K562 (cell line): ENCODE data around the gene KLK13. TPM values are rescaled to one million over a fixed set of nuclear protein-coding genes. Genes with fewer than 3 reads are reported as not detected.

Experiments
- BHLHE40 ChIP-seq: IDR thresholded peaks from 2 replicates; pipeline ENCODE4 v1.6.1; 2011; ENCODE audit warnings: low read length, improper control_type of control experiment
- CEBPG ChIP-seq, 3 experiments: fragments of 200-800 bp in 1 of 3; sonication (Bioruptor generic) in 1 of 3; sonication (generic) in 1 of 3; formaldehyde crosslinking in 1 of 3; IDR thresholded peaks in 2 of 3; conservative IDR thresholded peaks in 1 of 3; 2 replicates each; pipeline versions ENCODE4 v1.6.1 to v1.8.0; 2016 to 2022; ENCODE audit warnings: missing compliant biosample characterization in 2 of 3, missing genetic modification characterization in 2 of 3, mild to moderate bottlenecking in 1 of 3, missing genetic modification reagents in 1 of 3
- CREB3 ChIP-seq: fragments of 450-650 bp; conservative IDR thresholded peaks from 2 replicates; pipeline ENCODE4 v1.6.1; 2016; ENCODE audit warnings: missing genetic modification characterization, low read depth, mild to moderate bottlenecking, missing compliant biosample characterization, moderate library complexity
- CSDE1 ChIP-seq, 2 experiments: fragments of 450-650 bp; IDR thresholded peaks; 2 replicates each; pipeline ENCODE4 v1.6.1; 2016; ENCODE audit warnings: mild to moderate bottlenecking in 1 of 2
- E2F4 ChIP-seq: sonication (generic); formaldehyde crosslinking; IDR thresholded peaks from 2 replicates; pipeline ENCODE4 v1.8.0; 2022; ENCODE audit warnings: mild to moderate bottlenecking, low read depth, missing genetic modification reagents
- ETV6 ChIP-seq, 3 experiments: fragments of 150-350 bp in 1 of 3; sonication (generic) in 1 of 3; formaldehyde crosslinking in 1 of 3; IDR thresholded peaks; 2 replicates each; pipeline versions ENCODE4 v1.6.1 to v1.8.0; 2014 to 2022; ENCODE audit warnings: borderline replicate concordance in 2 of 3, low read depth in 2 of 3, antibody characterized with exemption in 1 of 3, low read length in 1 of 3, mild to moderate bottlenecking in 1 of 3, missing genetic modification reagents in 1 of 3
- ILK ChIP-seq: fragments of 450-650 bp; IDR thresholded peaks from 2 replicates; pipeline ENCODE4 v1.6.1; 2016; ENCODE audit warnings: missing genetic modification characterization, low read depth, mild to moderate bottlenecking, missing compliant biosample characterization, moderate library complexity, borderline replicate concordance
- JUND ChIP-seq, 2 experiments: IDR thresholded peaks; 2 replicates in 1 of 2; 3 replicates in 1 of 2; pipeline ENCODE4 v1.6.1; 2011; ENCODE audit warnings: borderline replicate concordance in 2 of 2, low read depth in 2 of 2, low read length in 2 of 2, improper control_type of control experiment in 1 of 2, missing biosample characterization in 1 of 2, missing genetic modification characterization in 1 of 2, missing genetic modification reagents in 1 of 2
- LEF1 ChIP-seq: fragments of 450-650 bp; IDR thresholded peaks from 2 replicates; pipeline ENCODE4 v1.6.1; 2016; ENCODE audit warnings: mild to moderate bottlenecking
- MAFF ChIP-seq: IDR thresholded peaks from 2 replicates; pipeline ENCODE4 v1.6.1; 2012; ENCODE audit warnings: low read length, improper control_type of control experiment
- NBN ChIP-seq: fragments of 450-650 bp; IDR thresholded peaks from 2 replicates; pipeline ENCODE4 v1.6.1; 2016; ENCODE audit warnings: low read depth, mild to moderate bottlenecking
- NR3C1 ChIP-seq: sonication (generic); formaldehyde crosslinking; IDR thresholded peaks from 2 replicates; pipeline ENCODE4 v1.8.1; 2022; ENCODE audit warnings: missing genetic modification reagents
- OTX1 ChIP-seq: fragments of 450-650 bp; formaldehyde crosslinking; IDR thresholded peaks from 2 replicates; pipeline ENCODE4 v1.4.0; 2022; ENCODE audit warnings: mild to moderate bottlenecking
- POLR2A ChIP-seq: fragments of 450-650 bp; conservative IDR thresholded peaks from 2 replicates; pipeline ENCODE4 v1.6.1; 2016
- PTRF ChIP-seq: fragments of 450-650 bp; IDR thresholded peaks from 2 replicates; pipeline ENCODE4 v1.6.1; 2016; ENCODE audit warnings: mild to moderate bottlenecking, missing genetic modification characterization, missing compliant biosample characterization
- TAF1 ChIP-seq: IDR thresholded peaks from 2 replicates; pipeline ENCODE4 v1.6.1; 2011; ENCODE audit warnings: mild to moderate bottlenecking, low read length, moderate library complexity; ENCODE audit not compliant: insufficient read depth, control insufficient read depth, severe bottlenecking; ENCODE audit errors: extremely low read depth
- TARDBP ChIP-seq: fragments of 450-650 bp; IDR thresholded peaks from 2 replicates; pipeline ENCODE4 v1.6.1; 2016
- USF1 ChIP-seq: sonication (generic); formaldehyde crosslinking; IDR thresholded peaks from 2 replicates; pipeline ENCODE4 v1.9.0; 2022; ENCODE audit warnings: mild to moderate bottlenecking, missing genetic modification reagents
- ZNF174 ChIP-seq: fragments of 250-450 bp; sonication (Bioruptor Pico); IDR thresholded peaks from 2 replicates; pipeline ENCODE4 v1.4.0; 2020; ENCODE audit warnings: mild to moderate bottlenecking
- ZNF324 ChIP-seq: fragments of 250-450 bp; sonication (Bioruptor Pico); IDR thresholded peaks from 2 replicates; pipeline ENCODE4 v1.4.0; 2020; ENCODE audit warnings: mild to moderate bottlenecking
- ZNF511 ChIP-seq: sonication (generic); formaldehyde crosslinking; IDR thresholded peaks from 2 replicates; pipeline ENCODE4 v1.8.0; 2022; ENCODE audit warnings: mild to moderate bottlenecking, missing genetic modification reagents
- ZNF561 ChIP-seq: fragments of 450-650 bp; formaldehyde crosslinking; conservative IDR thresholded peaks from 2 replicates; pipeline ENCODE4 v1.4.0; 2020; ENCODE audit warnings: mild to moderate bottlenecking, moderate library complexity
- ZNF695 ChIP-seq: fragments of 450-650 bp; formaldehyde crosslinking; IDR thresholded peaks from 2 replicates; pipeline ENCODE4 v1.4.0; 2020; ENCODE audit warnings: mild to moderate bottlenecking, moderate library complexity
- ZNF696 ChIP-seq: fragments of 250-450 bp; sonication (Bioruptor Pico); conservative IDR thresholded peaks from 2 replicates; pipeline ENCODE4 v1.4.0; 2020; ENCODE audit warnings: mild to moderate bottlenecking, moderate library complexity
- ZNF76 ChIP-seq: fragments of 250-450 bp; sonication (Bioruptor Pico); IDR thresholded peaks from 2 replicates; pipeline ENCODE4 v1.4.0; 2020; ENCODE audit warnings: mild to moderate bottlenecking, moderate library complexity, borderline replicate concordance
- ZNF785 ChIP-seq: fragments of 250-450 bp; sonication (Bioruptor Pico); IDR thresholded peaks from 2 replicates; pipeline ENCODE4 v1.4.0; 2020; ENCODE audit warnings: mild to moderate bottlenecking
- polyA plus RNA-seq, 8 experiments: library from polyadenylated mRNA; depleted of rRNA in 4 of 8; stranded (reverse) in 5 of 8; unstranded in 3 of 8; fragments of >200 nt; fragmentation: Nextera tagmentation in 2 of 8; fragmentation: Illumina TruSeq in 1 of 8; extraction: Ambion mirVana in 2 of 8; extraction: Trizol in 1 of 8; gene quantifications; 2 replicates each; pipeline versions ENCODE4 v1.2.1 to v1.2.3, GENCODE V29; 2011 to 2014; ENCODE audit warnings: inconsistent platforms in 1 of 8, missing spikeins in 1 of 8
- total RNA-seq, 7 experiments: library from RNA; depleted of rRNA in 6 of 7; stranded (reverse); fragments of >200 nt in 6 of 7; fragmentation: Illumina TruSeq in 2 of 7; extraction: Trizol in 2 of 7; gene quantifications; 2 replicates each; pipeline versions ENCODE4 v1.2.1 to v1.2.3, GENCODE V29; 2011 to 2021; ENCODE audit warnings: low replicate concordance in 1 of 7

KLK13 gene
- total and polyA plus RNA-seq, 9 of the 15 experiments (the other 6 are each of a cell fraction or from before 2014, with no cell fraction given): 0.72 to 9.0 (median 2.3) TPM

- no peak for TF ChIP-seq CREB3
- no peak for TF ChIP-seq ETV6 (IDR thresholded peaks at IDR 0.05; ENCODE audit: borderline replicate concordance in 1 of 2, low read depth in 2 of 2, low read length in 1 of 2)
- TF ChIP-seq ETV6 (CRISPR knock-in tag; IDR thresholded peaks at IDR 0.05; ENCODE audit: borderline replicate concordance): no peak
- TF ChIP-seq POLR2A: no peak
- TF ChIP-seq ZNF511: no peak
- no peak for TF ChIP-seq CSDE1 (IDR thresholded peaks at IDR 0.05)
- no peak for TF ChIP-seq BHLHE40
- TF ChIP-seq TARDBP: no peak
- TF ChIP-seq E2F4 (CRISPR knock-in tag): no peak
- no peak for TF ChIP-seq OTX1
- no peak for TF ChIP-seq ZNF696 (CRISPR knock-in tag)
- TF ChIP-seq MAFF: no peak
- TF ChIP-seq ZNF785 (CRISPR knock-in tag): no peak
- no peak for TF ChIP-seq PTRF
- TF ChIP-seq ZNF561 (CRISPR knock-in tag): no peak
- TF ChIP-seq USF1 (CRISPR knock-in tag): peak; percentile 73
- no peak for TF ChIP-seq ILK (tag)
- no peak for TF ChIP-seq CEBPG (CRISPR knock-in tag; IDR thresholded peaks at IDR 0.05)
- no peak for TF ChIP-seq CEBPG (tag; conservative IDR thresholded peaks at IDR 0.05 in 1 of 2, IDR thresholded peaks at IDR 0.05 in 1 of 2)
- no peak for TF ChIP-seq TAF1
- no peak for TF ChIP-seq NR3C1
- TF ChIP-seq ZNF324 (CRISPR knock-in tag): no peak
- no peak for TF ChIP-seq LEF1
- no peak for TF ChIP-seq ZNF695 (CRISPR knock-in tag)
- TF ChIP-seq NBN: no peak
- 0 out of 2 replicates have a peak, but pooled peaks have one; percentile 6 for TF ChIP-seq JUND (IDR thresholded peaks at IDR 0.05; ENCODE audit: borderline replicate concordance, low read depth, low read length)
- no peak for TF ChIP-seq JUND (tag; IDR thresholded peaks at IDR 0.05; ENCODE audit: borderline replicate concordance, low read depth, low read length)
- TF ChIP-seq ZNF174 (CRISPR knock-in tag): no peak
- TF ChIP-seq ZNF76 (CRISPR knock-in tag): no peak
Observed at GRCh38 chr19:51020988-51021651, 43.8 kb downstream of the KLK13 start (continued).
